H1 (cell line): Measurements from ENCODE around the gene TNS2. TPM values are rescaled to one million over a fixed set of nuclear protein-coding genes. Genes with fewer than 3 reads are reported as not detected.

Experiments
- ASH2L ChIP-seq: fragments of 200-600, 300-600 bp; sonication (generic); IDR thresholded peaks from one replicate; pipeline ENCODE4 v1.7.1; 2017; ENCODE audit warnings: low read length
- ATF2 ChIP-seq: IDR thresholded peaks from 2 replicates; pipeline ENCODE4 v1.6.1; 2012; ENCODE audit warnings: low read length, inconsistent platforms
- CTBP2 ChIP-seq: IDR thresholded peaks from 2 replicates; pipeline ENCODE4 v1.7.0; 2011; ENCODE audit warnings: borderline replicate concordance, mild to moderate bottlenecking, moderate library complexity, mixed read lengths, low read length; ENCODE audit not compliant: insufficient read depth, insufficient read length
- KDM5A ChIP-seq: fragments of 200-600 bp; IDR thresholded peaks from 2 replicates; pipeline ENCODE4 v1.7.1; 2012; ENCODE audit warnings: mild to moderate bottlenecking, low read length, inconsistent platforms, mixed read lengths
- MAFK ChIP-seq: IDR thresholded peaks from 2 replicates; pipeline ENCODE4 v1.6.1; 2012; ENCODE audit warnings: low read depth, mild to moderate bottlenecking, improper control_type of control experiment, low read length
- POLR2A ChIP-seq, 2 experiments: IDR thresholded peaks; 1 replicate in 1 of 2; 2 replicates in 1 of 2; pipeline ENCODE4 v1.6.1; 2011; ENCODE audit warnings: low read depth in 2 of 2, low read length in 2 of 2, mild to moderate bottlenecking in 2 of 2; ENCODE audit errors: control extremely low read depth in 1 of 2
- SP4 ChIP-seq: IDR thresholded peaks from 2 replicates; pipeline ENCODE4 v1.6.1; 2012; ENCODE audit warnings: low read length, inconsistent platforms
- YY1 ChIP-seq: IDR thresholded peaks from 2 replicates; pipeline ENCODE4 v1.6.1; 2011; ENCODE audit warnings: low read depth, mild to moderate bottlenecking, low read length
- polyA plus RNA-seq, 7 experiments: library from polyadenylated mRNA; depleted of rRNA in 3 of 7; stranded (reverse) in 5 of 7; unstranded in 2 of 7; fragments of >200 nt in 5 of 7; fragments of 200-250 nt in 2 of 7; gene quantifications; 1 replicate in 5 of 7; 2 replicates in 1 of 7; 4 replicates in 1 of 7; pipeline versions ENCODE4 v1.2.1 to v1.2.3, GENCODE V29; 2011 to 2013; ENCODE audit warnings: missing spikeins in 2 of 7, mixed read lengths in 2 of 7
- total RNA-seq: library from RNA; stranded (reverse); fragmentation: NEBNext Ultra II Directional; extraction: Animal tissue kit (Norgen Biotek cat#: 25700); gene quantifications from 2 replicates; pipeline ENCODE4 v1.2.1, GENCODE V29; 2021

TNS2 gene
- total and polyA plus RNA-seq, 2 of the 8 experiments (the other 6 are each of a cell fraction or from before 2014, with no cell fraction given) = 2.8 to 4.7 TPM

- TF ChIP-seq ATF2 (no peak), SP4 (no peak), CTBP2 (no peak), POLR2A (IDR thresholded peaks at IDR 0.05; ENCODE audit: control extremely low read depth in 1 of 2, low read depth in 2 of 2, low read length in 2 of 2) (no peak), MAFK (no peak), YY1 (no peak), ASH2L (no peak), KDM5A (no peak)
- TF ChIP-seq, all 59 proteins: peak for 0
Measured at GRCh38 chr12:53091756-53092155, 41.9 kb downstream of the TNS2 start (continued).
